Nephron progenitor cell (in vitro differentiated cells): ENCODE data around the gene KCNQ2.
A peak's percentile ranks its signal among the peaks of the same experiment; 100 is the strongest.
"Not testable (repeated sequence)": the region's sequence is repeated elsewhere in the genome, so short reads cannot be mapped to it uniquely, and the experiment has no call there.

Source experiments
- DNase-seq: peaks from one replicate; pipeline ENCODE4 v3.0.0; 2021
- H3K27ac Mint-ChIP-seq: 2 replicates; pipeline ENCODE4 v1.8.0; 2021; ENCODE audit warnings: mild to moderate bottlenecking, moderate library complexity, mixed read lengths
- H3K27me3 Mint-ChIP-seq: 2 replicates; pipeline ENCODE4 v1.8.0; 2021; ENCODE audit warnings: mild to moderate bottlenecking, low read depth, mixed read lengths; ENCODE audit not compliant: poor library complexity
- H3K36me3 Mint-ChIP-seq: 2 replicates; pipeline ENCODE4 v1.8.0; 2021; ENCODE audit warnings: low read depth, mixed read lengths
- H3K4me1 Mint-ChIP-seq: 2 replicates; pipeline ENCODE4 v1.8.0; 2021; ENCODE audit warnings: mixed read lengths
- H3K4me3 Mint-ChIP-seq: 2 replicates; pipeline ENCODE4 v1.8.0; 2021; ENCODE audit warnings: mild to moderate bottlenecking, moderate library complexity, mixed read lengths
- H3K9me3 Mint-ChIP-seq: 2 replicates; pipeline ENCODE4 v1.8.0; 2021; ENCODE audit warnings: mild to moderate bottlenecking, moderate library complexity, mixed read lengths
- TF ChIP-seq, protein P1 (sequence below): fragments of 200-600 bp; sonication (generic); IDR thresholded peaks from 2 replicates; pipeline ENCODE4 v1.5.0; 2021; ENCODE audit warnings: antibody characterized with exemption

KCNQ2 gene

DNA sequence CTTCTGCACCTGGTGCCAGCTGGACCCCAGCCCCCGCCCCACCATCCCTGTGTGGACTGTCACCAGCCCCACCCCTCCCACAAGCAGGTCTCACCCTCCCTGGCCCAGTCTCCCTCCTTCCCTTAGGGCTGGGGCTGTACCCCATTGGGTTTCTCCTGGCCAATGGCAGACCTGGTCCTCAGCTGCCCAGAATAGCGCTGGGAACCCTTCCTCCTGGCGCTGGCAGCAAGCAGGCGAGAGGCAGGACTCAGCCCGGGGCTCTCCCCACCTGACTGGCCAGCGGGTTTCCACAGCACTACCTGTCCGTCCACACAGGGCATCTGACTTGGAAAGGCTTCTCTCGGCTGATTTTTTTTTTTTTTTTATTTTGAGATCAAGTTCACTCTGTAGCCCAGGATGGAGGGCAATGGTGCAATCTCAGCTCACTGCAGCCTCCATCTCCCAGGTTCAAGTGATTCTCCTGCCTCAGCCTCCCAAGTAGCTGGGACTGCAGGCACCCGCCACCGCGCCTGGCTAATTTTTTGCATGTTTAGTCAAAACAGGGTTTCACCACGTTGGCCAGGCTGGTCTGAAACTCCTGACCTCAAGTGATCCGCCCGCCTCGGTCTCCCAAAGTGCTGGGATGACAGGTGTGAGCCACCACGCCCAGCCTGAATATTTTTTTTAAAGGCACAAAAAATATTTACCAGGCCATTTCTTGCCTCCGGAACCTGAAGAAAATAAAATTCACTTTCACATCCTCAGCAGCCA, 89.7 kb downstream of the KCNQ2 start:
- Mint-ChIP-seq H3K9me3 (peaks cover 34% of the 10 kb centered on the region), H3K36me3 (no peaks in the 10 kb centered on the region), H3K4me1 (peaks cover 23% of the 10 kb centered on the region), H3K27ac (no peak overlapping the region), H3K27me3 (peaks cover 38% of the 10 kb centered on the region), H3K4me3 (no peak overlapping the region)
- TF ChIP-seq, protein P1, sequence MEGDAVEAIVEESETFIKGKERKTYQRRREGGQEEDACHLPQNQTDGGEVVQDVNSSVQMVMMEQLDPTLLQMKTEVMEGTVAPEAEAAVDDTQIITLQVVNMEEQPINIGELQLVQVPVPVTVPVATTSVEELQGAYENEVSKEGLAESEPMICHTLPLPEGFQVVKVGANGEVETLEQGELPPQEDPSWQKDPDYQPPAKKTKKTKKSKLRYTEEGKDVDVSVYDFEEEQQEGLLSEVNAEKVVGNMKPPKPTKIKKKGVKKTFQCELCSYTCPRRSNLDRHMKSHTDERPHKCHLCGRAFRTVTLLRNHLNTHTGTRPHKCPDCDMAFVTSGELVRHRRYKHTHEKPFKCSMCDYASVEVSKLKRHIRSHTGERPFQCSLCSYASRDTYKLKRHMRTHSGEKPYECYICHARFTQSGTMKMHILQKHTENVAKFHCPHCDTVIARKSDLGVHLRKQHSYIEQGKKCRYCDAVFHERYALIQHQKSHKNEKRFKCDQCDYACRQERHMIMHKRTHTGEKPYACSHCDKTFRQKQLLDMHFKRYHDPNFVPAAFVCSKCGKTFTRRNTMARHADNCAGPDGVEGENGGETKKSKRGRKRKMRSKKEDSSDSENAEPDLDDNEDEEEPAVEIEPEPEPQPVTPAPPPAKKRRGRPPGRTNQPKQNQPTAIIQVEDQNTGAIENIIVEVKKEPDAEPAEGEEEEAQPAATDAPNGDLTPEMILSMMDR: no peak
- DNase-seq: no peak

DNA sequence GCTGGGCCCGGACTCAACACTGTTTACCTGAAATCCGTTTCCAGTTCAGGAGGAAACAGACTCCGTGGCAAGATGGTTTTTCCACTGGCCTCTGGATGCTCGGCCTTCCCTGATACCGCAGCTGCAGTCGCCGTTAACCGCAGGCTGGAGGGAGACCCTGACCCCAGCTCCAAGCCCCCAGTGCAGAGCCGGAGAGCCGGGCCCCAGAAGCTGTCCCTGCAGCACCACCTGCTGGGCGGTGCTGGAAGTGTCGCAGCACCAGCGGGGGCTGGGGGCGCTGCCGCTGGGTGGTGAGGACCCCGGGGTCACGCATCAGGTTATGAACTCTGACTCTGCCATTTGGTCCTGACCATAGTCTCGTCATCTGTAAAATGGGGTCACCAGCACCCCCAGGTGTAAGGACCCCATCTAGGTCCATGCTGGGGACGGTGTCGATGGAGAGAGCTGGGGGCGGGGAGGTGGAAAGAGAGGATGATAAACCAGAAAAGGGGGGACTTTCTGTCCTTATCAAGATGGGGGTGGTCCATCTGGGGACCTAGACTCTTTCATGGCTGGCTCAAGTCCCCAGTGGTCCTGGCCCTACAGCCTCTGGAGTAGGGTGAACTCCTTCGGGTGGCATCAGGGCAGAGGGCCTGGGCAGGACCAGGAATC, 90.5 kb downstream of the KCNQ2 start:
- Mint-ChIP-seq H3K9me3 (peaks cover 25% of the 10 kb centered on the region), H3K36me3 (no peaks in the 10 kb centered on the region), H3K4me3 (no peak overlapping the region)

DNA sequence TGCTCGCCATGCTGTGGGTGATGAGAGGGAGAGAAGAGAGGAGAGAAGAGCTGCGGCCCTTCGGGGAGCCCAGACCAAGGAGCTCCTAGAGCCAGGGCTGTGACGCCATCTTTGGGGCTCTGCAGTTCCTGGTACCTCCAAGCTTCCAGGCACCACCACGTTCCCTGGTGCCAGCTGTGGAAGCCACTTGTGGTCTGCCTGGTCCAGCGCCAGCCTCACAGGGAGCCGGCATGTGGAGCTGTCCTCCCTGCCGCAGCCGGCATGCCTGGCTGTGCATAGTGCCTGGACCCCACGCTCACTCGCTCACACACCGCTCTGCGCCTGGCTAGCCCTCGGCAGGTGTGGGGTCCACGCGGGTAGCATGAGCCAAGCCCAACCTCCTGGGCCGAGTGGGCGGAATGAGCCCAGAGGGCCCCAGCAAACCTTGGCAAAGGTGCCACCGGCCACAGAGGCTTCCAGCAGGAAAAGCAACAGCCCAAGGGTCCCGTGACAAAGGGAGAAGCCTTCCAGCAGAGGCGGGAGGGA, 92.0 kb downstream of the KCNQ2 start:
- no peaks in the 10 kb centered on the region for H3K36me3 Mint-ChIP-seq
- no peak for DNase-seq
- peaks cover 10% of the 10 kb centered on the region for H3K9me3 Mint-ChIP-seq
- TF ChIP-seq, protein P1: no peak
- no peak overlapping the region for H3K27ac Mint-ChIP-seq
- no peak overlapping the region for H3K4me3 Mint-ChIP-seq
- peaks cover 42% of the 10 kb centered on the region for H3K4me1 Mint-ChIP-seq
- H3K27me3 Mint-ChIP-seq: peaks cover 19% of the 10 kb centered on the region

More for the DNA sequence above, 90.5 kb downstream of the KCNQ2 start:
- no peak overlapping the region for H3K27ac Mint-ChIP-seq
- TF ChIP-seq, protein P1: peak; percentile 99
- DNase-seq: peak; percentile 85
- peaks cover 32% of the 10 kb centered on the region for H3K27me3 Mint-ChIP-seq
- peaks cover 31% of the 10 kb centered on the region for H3K4me1 Mint-ChIP-seq

DNA sequence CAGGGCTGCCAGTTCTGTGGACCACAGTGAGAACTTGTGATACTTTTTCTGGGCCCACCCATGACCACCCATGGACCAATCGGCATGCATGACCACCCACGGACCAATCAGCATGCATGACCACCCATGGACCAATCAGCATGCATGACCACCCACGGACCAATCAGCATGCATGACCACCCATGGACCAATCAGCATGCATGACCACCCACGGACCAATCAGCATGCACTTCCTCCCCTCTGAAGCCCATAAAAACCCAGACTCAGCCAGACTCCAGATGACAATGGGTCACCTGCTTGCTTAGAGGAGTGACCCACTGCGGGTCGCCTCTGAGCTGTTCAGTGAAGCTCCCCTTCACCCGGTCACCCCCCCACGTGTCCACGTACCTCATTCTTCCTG, 92.6 kb downstream of the KCNQ2 start:
- Mint-ChIP-seq H3K4me1 (peaks cover 42% of the 10 kb centered on the region), H3K27me3 (peaks cover 15% of the 10 kb centered on the region)
- H3K36me3 Mint-ChIP-seq, H3K27ac Mint-ChIP-seq, H3K4me3 Mint-ChIP-seq, H3K9me3 Mint-ChIP-seq, DNase-seq: not testable (repeated sequence)

DNA sequence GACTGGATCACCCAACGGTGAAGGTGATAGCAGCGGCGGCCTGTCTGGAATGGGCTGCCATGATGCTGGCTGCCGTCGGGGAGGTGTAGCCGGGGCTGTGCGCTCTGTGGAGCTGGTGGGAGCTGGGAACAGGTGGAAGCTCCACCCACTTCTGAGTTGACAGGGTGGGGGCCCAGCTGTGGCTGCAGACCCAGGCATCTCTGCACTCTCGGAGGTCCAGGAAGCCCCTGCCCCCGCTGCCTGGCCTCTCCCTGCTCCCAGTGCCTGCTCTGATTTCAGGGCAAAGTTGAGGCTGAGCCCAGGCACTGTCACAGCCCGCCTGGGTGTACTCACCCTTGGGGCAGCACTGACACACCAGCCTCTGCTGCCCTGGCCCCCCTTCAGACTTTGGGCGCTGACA, 93.2 kb downstream of the KCNQ2 start:
- H3K27me3 Mint-ChIP-seq: peaks cover 13% of the 10 kb centered on the region
- H3K4me1 Mint-ChIP-seq: peaks cover 42% of the 10 kb centered on the region
- no peak overlapping the region for H3K27ac Mint-ChIP-seq
- no peak for DNase-seq
- TF ChIP-seq, protein P1: no peak
- no peaks in the 10 kb centered on the region for H3K9me3 Mint-ChIP-seq
- H3K4me3 Mint-ChIP-seq: no peak overlapping the region
- H3K36me3 Mint-ChIP-seq: no peaks in the 10 kb centered on the region

DNA sequence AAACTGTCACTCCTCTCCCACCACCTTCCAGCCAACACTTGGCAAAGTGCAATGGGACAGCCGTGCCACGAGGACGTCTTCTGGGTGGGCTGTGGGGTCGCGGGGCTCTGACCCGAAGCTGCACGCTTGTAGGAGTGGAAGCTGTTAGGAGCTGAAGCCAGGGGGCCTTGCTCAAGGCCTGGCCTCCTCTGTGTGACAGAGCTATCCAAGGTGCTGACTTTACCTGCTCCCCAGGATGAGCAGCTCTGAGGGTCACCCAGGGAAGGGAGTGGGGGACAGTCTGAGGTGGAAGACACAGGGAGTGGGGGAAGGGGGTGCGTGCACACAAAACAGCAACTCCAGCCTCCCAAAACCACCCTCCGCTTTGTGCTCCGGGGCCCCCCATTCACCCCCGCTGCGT, 93.8 kb downstream of the KCNQ2 start:
- peak overlapping the region; percentile 61 for H3K4me3 Mint-ChIP-seq
- H3K27me3 Mint-ChIP-seq: peaks cover 18% of the 10 kb centered on the region
- TF ChIP-seq, protein P1: no peak
- H3K27ac Mint-ChIP-seq: no peak overlapping the region
- no peaks in the 10 kb centered on the region for H3K36me3 Mint-ChIP-seq
- no peaks in the 10 kb centered on the region for H3K9me3 Mint-ChIP-seq
- peak; percentile 68 for DNase-seq
- H3K4me1 Mint-ChIP-seq: peaks cover 42% of the 10 kb centered on the region
